ENCODE measurements around the gene MARCO. TPM values are rescaled to one million over a fixed set of nuclear protein-coding genes. Genes with fewer than 3 reads are reported as not detected.

Gene MARCO
- total and polyA plus RNA-seq, 8 donors = 0.45 to 16.3 (median 2.0) TPM; not detected in 1

- no peaks in the 10 kb centered on the region for H3K4me1 ChIP-seq
- H3K36me3 ChIP-seq = no peaks in the 10 kb centered on the region
- H3K27ac ChIP-seq = no peak overlapping the region
- peaks cover 0 to 39% (median 0%) of the 10 kb centered on the region in 3 donors for H3K27me3 ChIP-seq
- no peak overlapping the region for H3K4me3 ChIP-seq
- intact Hi-C loops (cut with DNase I; ENCODE audit: low total_unique reads) = no loop called here
- no peaks in the 10 kb centered on the region for H3K9me3 ChIP-seq
- no peak for TF ChIP-seq EP300 (IDR thresholded peaks at IDR 0.05)
- TF ChIP-seq POLR2AphosphoS5 (IDR thresholded peaks at IDR 0.05) = no peak
- no peak for TF ChIP-seq POLR2A (IDR thresholded peaks at IDR 0.05)
- no peak for TF ChIP-seq CTCF (IDR thresholded peaks at IDR 0.05)
- WGBS, 5 donors = 71 to 85% (median 78%) methylated on average over 6 to 7 of the region's 7 CpGs
- DNase-seq = no peak
These were observed 27.2 kb downstream of the MARCO start for GRCh38 chr2:118968961-118969733.

GRCh38 chr2:118969734-118970395 is 27.9 kb downstream of the MARCO start:
- Histone ChIP-seq H3K27ac (no peak overlapping the region), H3K36me3 (no peaks in the 10 kb centered on the region), H3K9me3 (no peaks in the 10 kb centered on the region), H3K4me1 (no peaks in the 10 kb centered on the region), H3K4me3 (no peak overlapping the region), H3K27me3 (peaks cover 0 to 46% (median 0%) of the 10 kb centered on the region in 3 donors)
- no peak for DNase-seq
- WGBS, 5 donors = 83 to 87% (median 83%) methylated on average over 16 of the region's 16 CpGs
- intact Hi-C loops (cut with DNase I; ENCODE audit: low total_unique reads) = no loop called here
- TF ChIP-seq POLR2A (IDR thresholded peaks at IDR 0.05) (no peak), EP300 (IDR thresholded peaks at IDR 0.05) (no peak), POLR2AphosphoS5 (IDR thresholded peaks at IDR 0.05) (no peak), CTCF (IDR thresholded peaks at IDR 0.05) (no peak)

- peaks cover 0 to 50% (median 0%) of the 10 kb centered on the region in 3 donors for H3K27me3 ChIP-seq
- H3K4me3 ChIP-seq = no peak overlapping the region
- no peaks in the 10 kb centered on the region for H3K4me1 ChIP-seq
- no peak for TF ChIP-seq POLR2AphosphoS5 (IDR thresholded peaks at IDR 0.05)
- TF ChIP-seq EP300 (IDR thresholded peaks at IDR 0.05) = no peak
- no peak overlapping the region for H3K27ac ChIP-seq
- 53 to 72% (median 64%) methylated on average over 10 of the region's 10 CpGs for WGBS, 5 donors
- no peaks in the 10 kb centered on the region for H3K36me3 ChIP-seq
- intact Hi-C loops (cut with DNase I; ENCODE audit: low total_unique reads) = no loop called here
- no peak for DNase-seq
- H3K9me3 ChIP-seq = no peaks in the 10 kb centered on the region
These were observed 28.6 kb downstream of the MARCO start for GRCh38 chr2:118970396-118971135.

- TF ChIP-seq POLR2AphosphoS5 (IDR thresholded peaks at IDR 0.05) (no peak), EP300 (IDR thresholded peaks at IDR 0.05) (no peak), CTCF (IDR thresholded peaks at IDR 0.05) (no peak), POLR2A (IDR thresholded peaks at IDR 0.05) (no peak)
- WGBS, 5 donors = 83 to 93% (median 86%) methylated on average over 8 of the region's 8 CpGs
- DNase-seq = no peak
- Histone ChIP-seq H3K4me3 (no peak overlapping the region), H3K36me3 (no peaks in the 10 kb centered on the region), H3K27ac (no peak overlapping the region), H3K27me3 (peaks cover 0 to 54% (median 0%) of the 10 kb centered on the region in 3 donors), H3K9me3 (peaks cover 0 to 4% (median 1%) of the 10 kb centered on the region in 4 donors), H3K4me1 (no peaks in the 10 kb centered on the region)
- intact Hi-C loops (cut with DNase I; ENCODE audit: low total_unique reads) = no loop called here
These were observed 29.5 kb downstream of the MARCO start for GRCh38 chr2:118971245-118972122.

Measured in stomach (tissue), 9 donors.